ENCODE results near the gene DIP2C.

GRCh38 chr10:555682-556350 is 133.7 kb downstream of the DIP2C start:
- TF ChIP-seq, protein P1, sequence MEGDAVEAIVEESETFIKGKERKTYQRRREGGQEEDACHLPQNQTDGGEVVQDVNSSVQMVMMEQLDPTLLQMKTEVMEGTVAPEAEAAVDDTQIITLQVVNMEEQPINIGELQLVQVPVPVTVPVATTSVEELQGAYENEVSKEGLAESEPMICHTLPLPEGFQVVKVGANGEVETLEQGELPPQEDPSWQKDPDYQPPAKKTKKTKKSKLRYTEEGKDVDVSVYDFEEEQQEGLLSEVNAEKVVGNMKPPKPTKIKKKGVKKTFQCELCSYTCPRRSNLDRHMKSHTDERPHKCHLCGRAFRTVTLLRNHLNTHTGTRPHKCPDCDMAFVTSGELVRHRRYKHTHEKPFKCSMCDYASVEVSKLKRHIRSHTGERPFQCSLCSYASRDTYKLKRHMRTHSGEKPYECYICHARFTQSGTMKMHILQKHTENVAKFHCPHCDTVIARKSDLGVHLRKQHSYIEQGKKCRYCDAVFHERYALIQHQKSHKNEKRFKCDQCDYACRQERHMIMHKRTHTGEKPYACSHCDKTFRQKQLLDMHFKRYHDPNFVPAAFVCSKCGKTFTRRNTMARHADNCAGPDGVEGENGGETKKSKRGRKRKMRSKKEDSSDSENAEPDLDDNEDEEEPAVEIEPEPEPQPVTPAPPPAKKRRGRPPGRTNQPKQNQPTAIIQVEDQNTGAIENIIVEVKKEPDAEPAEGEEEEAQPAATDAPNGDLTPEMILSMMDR (IDR thresholded peaks at IDR 0.05): no peak
- no peak for TF ChIP-seq POLR2A (IDR thresholded peaks at IDR 0.05)
